HepG2 (cell line): ENCODE measurements around the gene CCNB1IP1. TPM values are rescaled to one million over a fixed set of nuclear protein-coding genes. Genes with fewer than 3 reads are reported as not detected.
A peak's percentile ranks its signal among the peaks of the same experiment; 100 is the strongest.

Experiments
- BRD4 ChIP-seq: sonication (generic); formaldehyde crosslinking; IDR thresholded peaks from 2 replicates; pipeline ENCODE4 v1.4.0; 2020; ENCODE audit warnings: missing genetic modification reagents
- GATA4 ChIP-seq: sonication (generic); IDR thresholded peaks from 2 replicates; pipeline ENCODE4 v1.6.1; 2016; ENCODE audit warnings: antibody characterized with exemption, low read depth, borderline replicate concordance
- KLF12 ChIP-seq: sonication (generic); formaldehyde crosslinking; IDR thresholded peaks from 2 replicates; pipeline ENCODE4 v1.4.0; 2020; ENCODE audit warnings: missing genetic modification reagents, borderline replicate concordance
- MATR3 ChIP-seq: sonication (generic); formaldehyde crosslinking; IDR thresholded peaks from 2 replicates; pipeline ENCODE4 v1.4.0; 2020; ENCODE audit warnings: missing genetic modification reagents
- MTA1 ChIP-seq: sonication (generic); formaldehyde crosslinking; IDR thresholded peaks from 2 replicates; pipeline ENCODE4 v1.4.0; 2020; ENCODE audit warnings: missing genetic modification reagents, mild to moderate bottlenecking, borderline replicate concordance
- MXD4 ChIP-seq: IDR thresholded peaks from 2 replicates; pipeline ENCODE4 v1.6.1; 2016; ENCODE audit warnings: mild to moderate bottlenecking, missing biosample characterization, missing genetic modification reagents
- NFIB ChIP-seq: sonication (generic); formaldehyde crosslinking; IDR thresholded peaks from 2 replicates; pipeline ENCODE4 v1.9.0; 2021; ENCODE audit warnings: missing genetic modification reagents, mild to moderate bottlenecking, borderline replicate concordance
- NR2F1 ChIP-seq, 2 experiments: fragments of 450-650 bp in 1 of 2; formaldehyde crosslinking in 1 of 2; IDR thresholded peaks; 2 replicates each; pipeline versions ENCODE4 v1.5.0 to v1.6.1; 2016 to 2020; ENCODE audit warnings: mild to moderate bottlenecking in 1 of 2, missing compliant biosample characterization in 1 of 2, missing genetic modification reagents in 1 of 2, moderate library complexity in 1 of 2
- PAWR ChIP-seq: sonication (generic); formaldehyde crosslinking; IDR thresholded peaks from 2 replicates; pipeline ENCODE4 v1.4.0; 2020; ENCODE audit warnings: missing genetic modification reagents, mild to moderate bottlenecking, borderline replicate concordance
- PHF20 ChIP-seq: sonication (generic); formaldehyde crosslinking; IDR thresholded peaks from 2 replicates; pipeline ENCODE4 v1.5.0; 2020; ENCODE audit warnings: mild to moderate bottlenecking, missing genetic modification reagents
- RCOR2 ChIP-seq: IDR thresholded peaks from 2 replicates; pipeline ENCODE4 v1.6.1; 2016; ENCODE audit warnings: missing biosample characterization, missing genetic modification reagents
- RFX3 ChIP-seq: IDR thresholded peaks from 2 replicates; pipeline ENCODE4 v1.6.1; 2016; ENCODE audit warnings: missing biosample characterization, missing genetic modification reagents
- SNAPC2 ChIP-seq: sonication (generic); formaldehyde crosslinking; IDR thresholded peaks from 2 replicates; pipeline ENCODE4 v1.8.1; 2022; ENCODE audit warnings: mild to moderate bottlenecking, missing genetic modification reagents
- SRY ChIP-seq: sonication (generic); formaldehyde crosslinking; IDR thresholded peaks from 2 replicates; pipeline ENCODE4 v1.8.0; 2022; ENCODE audit warnings: mild to moderate bottlenecking, missing genetic modification reagents
- TFDP1 ChIP-seq: IDR thresholded peaks from 2 replicates; pipeline ENCODE4 v1.6.1; 2016; ENCODE audit warnings: missing compliant biosample characterization, missing genetic modification reagents, borderline replicate concordance
- TFE3 ChIP-seq: IDR thresholded peaks from 2 replicates; pipeline ENCODE4 v1.6.1; 2016
- THRA ChIP-seq: sonication (generic); formaldehyde crosslinking; IDR thresholded peaks from 2 replicates; pipeline ENCODE4 v1.4.0; 2020; ENCODE audit warnings: missing genetic modification reagents, borderline replicate concordance
- ZFP1 ChIP-seq: IDR thresholded peaks from 2 replicates; pipeline ENCODE4 v1.6.1; 2016
- ZFP62 ChIP-seq: sonication (generic); formaldehyde crosslinking; IDR thresholded peaks from 2 replicates; pipeline ENCODE4 v1.4.0; 2020; ENCODE audit warnings: missing genetic modification reagents
- ZNF230 ChIP-seq: sonication (generic); formaldehyde crosslinking; IDR thresholded peaks from 2 replicates; pipeline ENCODE4 v1.4.0; 2020; ENCODE audit warnings: mild to moderate bottlenecking, missing genetic modification reagents
- ZNF260 ChIP-seq: sonication (generic); formaldehyde crosslinking; IDR thresholded peaks from 2 replicates; pipeline ENCODE4 v1.4.0; 2020; ENCODE audit warnings: missing genetic modification reagents, low read depth, mild to moderate bottlenecking, borderline replicate concordance
- ZNF484 ChIP-seq: sonication (generic); formaldehyde crosslinking; IDR thresholded peaks from 2 replicates; pipeline ENCODE4 v1.5.1; 2020; ENCODE audit warnings: mild to moderate bottlenecking, low read depth, missing genetic modification reagents, borderline replicate concordance
- ZNF512 ChIP-seq: sonication (generic); formaldehyde crosslinking; IDR thresholded peaks from 2 replicates; pipeline ENCODE4 v1.4.0; 2020; ENCODE audit warnings: mild to moderate bottlenecking, missing genetic modification reagents
- ZNF776 ChIP-seq: sonication (generic); formaldehyde crosslinking; IDR thresholded peaks from 2 replicates; pipeline ENCODE4 v1.4.0; 2020; ENCODE audit warnings: mild to moderate bottlenecking, missing genetic modification reagents
- polyA plus RNA-seq, 8 experiments: library from polyadenylated mRNA; depleted of rRNA in 3 of 8; stranded (reverse) in 7 of 8; unstranded in 1 of 8; fragments of >200 nt; fragmentation: Illumina TruSeq in 4 of 8; extraction: Trizol in 4 of 8; gene quantifications; 2 replicates each; pipeline versions ENCODE4 v1.2.1 to v1.2.3, GENCODE V29; 2011 to 2016; ENCODE audit warnings: low read depth in 4 of 8, missing spikeins in 1 of 8, mixed read lengths in 1 of 8; ENCODE audit not compliant: insufficient read depth in 1 of 8
- total RNA-seq, 5 experiments: library from RNA; depleted of rRNA; stranded (reverse); fragments of >200 nt; fragmentation: Illumina TruSeq; extraction: Trizol; gene quantifications; 2 replicates each; pipeline ENCODE4 v1.2.3, GENCODE V29; 2016; ENCODE audit warnings: low read depth in 1 of 5

CCNB1IP1 gene
- total and polyA plus RNA-seq, 2 of the 13 experiments (the other 11 are each of a cell fraction or from before 2014, with no cell fraction given) = 98.3 to 125 TPM

DNA sequence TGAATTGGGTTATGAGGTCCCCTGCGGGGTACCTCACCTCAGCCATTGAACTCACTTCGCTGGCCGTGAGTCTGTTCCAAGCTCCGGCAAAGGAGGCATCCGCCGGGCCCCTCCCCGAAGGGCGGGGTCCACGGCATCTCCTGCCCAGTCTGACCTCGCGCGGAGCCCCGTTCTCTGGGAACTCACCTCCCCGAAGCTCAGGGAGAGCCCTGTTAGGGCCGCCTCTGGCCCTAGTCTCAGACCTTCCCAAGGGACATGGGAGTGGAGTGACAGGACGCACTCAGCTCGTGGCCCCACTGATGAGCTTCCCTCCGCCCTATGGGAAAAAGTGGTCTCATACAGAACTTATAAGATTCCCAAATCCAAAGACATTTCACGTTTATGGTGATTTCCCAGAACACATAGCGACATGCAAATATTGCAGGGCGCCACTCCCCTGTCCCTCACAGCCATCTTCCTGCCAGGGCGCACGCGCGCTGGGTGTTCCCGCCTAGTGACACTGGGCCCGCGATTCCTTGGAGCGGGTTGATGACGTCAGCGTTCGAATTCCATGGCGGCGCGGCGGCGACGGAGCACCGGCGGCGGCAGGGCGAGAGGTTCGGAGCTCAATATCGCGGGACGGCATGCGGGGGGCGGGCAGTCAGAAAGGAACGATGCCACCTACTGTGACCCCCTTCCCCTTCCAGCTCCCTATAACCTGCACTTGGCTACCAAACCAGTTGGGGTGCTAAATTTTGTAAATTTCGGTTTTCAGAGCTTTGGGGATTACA is 10.2 kb upstream of the CCNB1IP1 start, which contains the start of gene PARP2 (continued):
- peak; percentile 14 for TF ChIP-seq GATA4
- no peak for TF ChIP-seq MATR3 (CRISPR knock-in tag)
- peak; percentile 91; the same call in 1 of the 2 replicates for TF ChIP-seq ZNF230 (CRISPR knock-in tag)
- 0 out of 2 replicates have a peak, but pooled peaks have one; percentile 28 for TF ChIP-seq RCOR2 (CRISPR knock-in tag)
- TF ChIP-seq ZFP1 = no peak
- TF ChIP-seq RFX3 = no peak
- TF ChIP-seq TFE3 (CRISPR knock-in tag) = peak; percentile 66
- TF ChIP-seq NFIB (CRISPR knock-in tag) = no peak
- TF ChIP-seq MXD4 (CRISPR knock-in tag) = no peak; the same call in 1 of the 2 replicates
- peak; percentile 93 for TF ChIP-seq KLF12
- TF ChIP-seq MTA1 (CRISPR knock-in tag) = peak; percentile 91
- peak; percentile 51; the same call in 1 of the 2 replicates for TF ChIP-seq ZFP62 (CRISPR knock-in tag)
- TF ChIP-seq ZNF260 (CRISPR knock-in tag) = no peak
- TF ChIP-seq SNAPC2 (CRISPR knock-in tag) = peak; percentile 100
- TF ChIP-seq THRA (CRISPR knock-in tag) = no peak; the same call in 1 of the 2 replicates
- TF ChIP-seq ZNF776 (CRISPR knock-in tag) = no peak
- TF ChIP-seq TFDP1 = peak; percentile 99
- TF ChIP-seq ZNF484 (CRISPR knock-in tag) = no peak
- peak; percentile 57 for TF ChIP-seq SRY (CRISPR knock-in tag)
- TF ChIP-seq ZNF512 = no peak
- TF ChIP-seq PHF20 = peak; percentile 89
- peak; percentile 28 to 34; a peak in 1 of 4 replicates for TF ChIP-seq NR2F1 (CRISPR knock-in tag; IDR thresholded peaks at IDR 0.05)
- 0 out of 2 replicates have a peak, but pooled peaks have one; percentile 61 for TF ChIP-seq PAWR
- no peak; the same call in 1 of the 2 replicates for TF ChIP-seq BRD4 (CRISPR knock-in tag)
